T-cell (primary cell): ENCODE measurements around the gene TEX51. TPM values are rescaled to one million over a fixed set of nuclear protein-coding genes. Genes with fewer than 3 reads are reported as not detected.
A peak's percentile ranks its signal among the peaks of the same experiment; 100 is the strongest.

Source experiments
- ATAC-seq, 4 experiments: fragments of 200-7000 bp in 3 of 4; fragments of 150-1000 bp in 1 of 4; cut with Tn5 transposase; replicated peaks in 1 of 4; 1 replicate in 3 of 4; 2 replicates in 1 of 4; pipeline ENCODE4 v1.10.0; 2021; ENCODE audit warnings: moderate library complexity in 3 of 4, mild to moderate bottlenecking in 2 of 4, moderate number of reproducible peaks in 1 of 4
- CTCF ChIA-PET, 2 donors: fragments of 300-600 bp; sonication (Branson Sonifier 250); formaldehyde crosslinking; loops; one replicate each; lab custom pipeline; 2022; ENCODE audit warnings: antibody characterized with exemption in 2 of 2; lab: Charles Lee
- POLR2A ChIA-PET, 2 donors: fragments of 300-600 bp; sonication (Branson Sonifier 250); formaldehyde crosslinking; loops; one replicate each; lab custom pipeline; 2022; ENCODE audit warnings: antibody characterized with exemption in 2 of 2; lab: Charles Lee
- DNase-seq, 35 experiments: peaks; one replicate each; pipeline versions ENCODE4 v3.0.0 to v3.0.0-alpha.2; 2013 to 2023
- H3K27ac ChIP-seq: one replicate; pipeline ENCODE4 v1.5.1; 2013; ENCODE audit warnings: low read length
- H3K27me3 ChIP-seq, 2 experiments: replicated peaks in 1 of 2; 1 replicate in 1 of 2; 2 replicates in 1 of 2; pipeline versions ENCODE4 v1.6.1 to v1.7.0; 2013; ENCODE audit warnings: low read length in 1 of 2, mixed read lengths in 1 of 2; ENCODE audit not compliant: control insufficient read depth in 2 of 2, insufficient read depth in 2 of 2; ENCODE audit errors: extremely low read depth in 1 of 2
- H3K36me3 ChIP-seq, 2 donors: 1 replicate in 1 of 2; 2 replicates in 1 of 2; pipeline versions ENCODE4 v1.6.1 to v1.7.0; 2013; ENCODE audit warnings: low read length in 1 of 2; ENCODE audit not compliant: control insufficient read depth in 2 of 2, insufficient read depth in 1 of 2; ENCODE audit errors: extremely low read depth in 1 of 2
- H3K4me1 ChIP-seq, 2 experiments: 1 replicate in 1 of 2; 2 replicates in 1 of 2; pipeline versions ENCODE4 v1.6.1 to v1.7.0; 2013; ENCODE audit warnings: low read length in 2 of 2, mixed read lengths in 1 of 2; ENCODE audit not compliant: insufficient read depth in 2 of 2, control insufficient read depth in 1 of 2; ENCODE audit errors: extremely low read depth in 1 of 2
- H3K4me3 ChIP-seq, 2 donors: 1 replicate in 1 of 2; 2 replicates in 1 of 2; pipeline versions ENCODE4 v1.5.1 to v1.7.0; 2013; ENCODE audit warnings: mild to moderate bottlenecking in 2 of 2, low read length in 1 of 2, moderate library complexity in 1 of 2; ENCODE audit not compliant: control insufficient read depth in 1 of 2; ENCODE audit errors: extremely low read depth in 1 of 2
- H3K9me3 ChIP-seq: 2 replicates; pipeline ENCODE4 v1.7.0; 2013
- H3K27ac Mint-ChIP-seq, 2 donors: one replicate each; pipeline ENCODE4 v1.8.0; 2020 to 2021; ENCODE audit warnings: mild to moderate bottlenecking in 2 of 2, mixed read lengths in 2 of 2
- H3K27me3 Mint-ChIP-seq, 2 donors: one replicate each; pipeline ENCODE4 v1.8.0; 2021 to 2022; ENCODE audit warnings: mixed read lengths in 2 of 2
- H3K36me3 Mint-ChIP-seq: one replicate; pipeline ENCODE4 v1.8.0; 2021; ENCODE audit warnings: mixed read lengths
- H3K4me1 Mint-ChIP-seq, 3 donors: one replicate each; pipeline ENCODE4 v1.8.0; 2020 to 2022; ENCODE audit warnings: mixed read lengths in 3 of 3, mild to moderate bottlenecking in 1 of 3
- H3K4me3 Mint-ChIP-seq, 3 donors: one replicate each; pipeline ENCODE4 v1.8.0; 2020 to 2022; ENCODE audit warnings: mild to moderate bottlenecking in 3 of 3, mixed read lengths in 3 of 3, moderate library complexity in 3 of 3
- H3K9me3 Mint-ChIP-seq, 3 donors: one replicate each; pipeline ENCODE4 v1.8.0; 2020 to 2022; ENCODE audit warnings: mixed read lengths in 3 of 3
- WGBS: methylation state at CpG from one replicate; pipeline ENCODE4 v1.1.5; 2013; ENCODE audit warnings: missing lambda C conversion rate; ENCODE audit not compliant: insufficient coverage; 5-methylcytosine and 5-hydroxymethylcytosine counted together
- total RNA-seq, 35 experiments: library from RNA in 6 of 35; stranded (reverse) in 6 of 35; fragments of 120-200 nt in 1 of 35; gene quantifications; one replicate each; pipeline versions ENCODE4 v1.2.1 to v1.2.4 and lab custom pipeline; 2013 to 2026

Gene TEX51
- total RNA-seq, 5 donors from 2014 or later (not counting 1 experiment from before 2014, with no cell fraction given), result not detected

GRCh38 chr2:126935774-126936173 is 37.1 kb downstream of the TEX51 start:
- no peak overlapping the region for H3K4me3 ChIP-seq
- Mint-ChIP-seq H3K27ac (no peak overlapping the region), H3K36me3 (no peaks in the 10 kb centered on the region), H3K9me3 (no peaks in the 10 kb centered on the region), H3K27me3 (peaks cover 13 to 40% of the 10 kb centered on the region in 2 donors), H3K4me1 (peaks cover 0 to 5% (median 0%) of the 10 kb centered on the region in 3 donors), H3K4me3 (no peak overlapping the region)
- ChIA-PET CTCF (no interaction called here), POLR2A (no interaction called here)
- H3K9me3 ChIP-seq, result no peaks in the 10 kb centered on the region
- peaks cover 0 to 5% of the 10 kb centered on the region in 2 experiments for H3K4me1 ChIP-seq
- H3K27ac ChIP-seq, result no peak overlapping the region
- H3K27me3 ChIP-seq, result peaks cover 0 to 45% of the 10 kb centered on the region in 2 experiments
- no peak for ATAC-seq
- no CpG with 5 or more reads among the region's 5 CpGs for WGBS
- no peaks in the 10 kb centered on the region for H3K36me3 ChIP-seq
- no peak for DNase-seq

- 78% methylated on average over 4 of the region's 4 CpGs for WGBS
- POLR2A ChIA-PET, result no interaction called here
- no peak overlapping the region for H3K27ac Mint-ChIP-seq
These were observed 37.6 kb downstream of the TEX51 start for GRCh38 chr2:126936219-126936723.

GRCh38 chr2:126940331-126940730 is 41.6 kb downstream of the TEX51 start:
- no peaks in the 10 kb centered on the region for H3K36me3 Mint-ChIP-seq
- CTCF ChIA-PET, result no interaction called here
- peaks cover 21 to 28% of the 10 kb centered on the region in 2 donors for H3K27me3 Mint-ChIP-seq

More at GRCh38 chr2:126936219-126936723, 37.6 kb downstream of the TEX51 start:
- Mint-ChIP-seq H3K36me3 (no peaks in the 10 kb centered on the region), H3K27me3 (peaks cover 13 to 40% of the 10 kb centered on the region in 2 donors), H3K4me1 (peaks cover 0 to 5% (median 0%) of the 10 kb centered on the region in 3 donors), H3K4me3 (no peak overlapping the region), H3K9me3 (no peaks in the 10 kb centered on the region)
- H3K9me3 ChIP-seq, result no peaks in the 10 kb centered on the region
- no peaks in the 10 kb centered on the region for H3K36me3 ChIP-seq
- H3K27me3 ChIP-seq, result peaks cover 0 to 40% of the 10 kb centered on the region in 2 experiments
- CTCF ChIA-PET, result no interaction called here
- peaks cover 0 to 5% of the 10 kb centered on the region in 2 experiments for H3K4me1 ChIP-seq
- no peak overlapping the region for H3K27ac ChIP-seq
- no peak overlapping the region for H3K4me3 ChIP-seq
- ATAC-seq (no peak), DNase-seq (no peak)

GRCh38 chr2:126942427-126943203 is 43.9 kb downstream of the TEX51 start:
- peaks cover 27 to 28% of the 10 kb centered on the region in 2 donors for H3K27me3 Mint-ChIP-seq
- CTCF ChIA-PET, result no interaction called here
- H3K36me3 Mint-ChIP-seq, result no peaks in the 10 kb centered on the region
- WGBS, result 58% methylated on average over 3 of the region's 5 CpGs
- no peak overlapping the region for H3K4me3 Mint-ChIP-seq
- H3K27ac ChIP-seq, result no peak overlapping the region
- H3K4me1 Mint-ChIP-seq, result no peaks in the 10 kb centered on the region
- no peak overlapping the region for H3K27ac Mint-ChIP-seq
- ATAC-seq, result no peak
- H3K4me3 ChIP-seq, result no peak overlapping the region
- DNase-seq, result no peak
- H3K9me3 ChIP-seq, result no peaks in the 10 kb centered on the region
- no peaks in the 10 kb centered on the region for H3K36me3 ChIP-seq
- peaks cover 0 to 5% (median 4%) of the 10 kb centered on the region in 3 donors for H3K9me3 Mint-ChIP-seq
- H3K27me3 ChIP-seq, result peaks cover 0 to 24% of the 10 kb centered on the region in 2 experiments
- POLR2A ChIA-PET, result no interaction called here
- no peaks in the 10 kb centered on the region for H3K4me1 ChIP-seq

More at GRCh38 chr2:126940331-126940730, 41.6 kb downstream of the TEX51 start:
- Histone ChIP-seq H3K4me1 (peaks cover 0 to 5% of the 10 kb centered on the region in 2 experiments), H3K27me3 (peaks cover 0 to 23% of the 10 kb centered on the region in 2 experiments), H3K4me3 (no peak overlapping the region), H3K36me3 (no peaks in the 10 kb centered on the region), H3K9me3 (no peaks in the 10 kb centered on the region), H3K27ac (no peak overlapping the region)
- ATAC-seq (no peak), DNase-seq (no peak)
- Mint-ChIP-seq H3K4me3 (no peak overlapping the region), H3K27ac (no peak overlapping the region), H3K9me3 (peaks cover 0 to 5% (median 4%) of the 10 kb centered on the region in 3 donors), H3K4me1 (peaks cover 0 to 5% (median 0%) of the 10 kb centered on the region in 3 donors)
- 89% methylated on average over 1 of the region's 4 CpGs for whole genome bisulfite sequencing
- POLR2A ChIA-PET, result no interaction called here

- CTCF ChIA-PET, result no interaction called here
- 90% methylated on average over 3 of the region's 4 CpGs for whole genome bisulfite sequencing
- H3K36me3 Mint-ChIP-seq, result no peaks in the 10 kb centered on the region
These were observed 45.1 kb downstream of the TEX51 start for GRCh38 chr2:126943612-126944348.

GRCh38 chr2:126945118-126945517 is 46.4 kb downstream of the TEX51 start:
- Histone ChIP-seq H3K4me1 (no peaks in the 10 kb centered on the region), H3K4me3 (no peak overlapping the region), H3K36me3 (no peaks in the 10 kb centered on the region), H3K27me3 (peaks cover 0 to 23% of the 10 kb centered on the region in 2 experiments), H3K9me3 (no peaks in the 10 kb centered on the region), H3K27ac (no peak overlapping the region)
- 36% methylated on average over 2 of the region's 6 CpGs for WGBS
- DNase-seq (no peak), ATAC-seq (no peak)
- H3K9me3 Mint-ChIP-seq, result peaks cover 0 to 5% (median 4%) of the 10 kb centered on the region in 3 donors
- POLR2A ChIA-PET, result no interaction called here
- no peaks in the 10 kb centered on the region for H3K36me3 Mint-ChIP-seq
- H3K27ac Mint-ChIP-seq, result no peak overlapping the region
- CTCF ChIA-PET, result no interaction called here
- H3K4me1 Mint-ChIP-seq, result no peaks in the 10 kb centered on the region
- no peak overlapping the region for H3K4me3 Mint-ChIP-seq
- H3K27me3 Mint-ChIP-seq, result peaks cover 26 to 33% of the 10 kb centered on the region in 2 donors

More at GRCh38 chr2:126943612-126944348, 45.1 kb downstream of the TEX51 start:
- no peaks in the 10 kb centered on the region for H3K4me1 Mint-ChIP-seq
- Histone ChIP-seq H3K27me3 (peaks cover 0 to 24% of the 10 kb centered on the region in 2 experiments), H3K4me1 (no peaks in the 10 kb centered on the region), H3K36me3 (no peaks in the 10 kb centered on the region), H3K4me3 (peak overlapping the region in 1 of 2 donors; percentile 18), H3K27ac (no peak overlapping the region), H3K9me3 (no peaks in the 10 kb centered on the region)
- H3K27me3 Mint-ChIP-seq, result peaks cover 28 to 29% of the 10 kb centered on the region in 2 donors
- H3K27ac Mint-ChIP-seq, result no peak overlapping the region
- DNase-seq, result no peak
- no peak overlapping the region for H3K4me3 Mint-ChIP-seq
- ATAC-seq, result no peak
- POLR2A ChIA-PET, result no interaction called here
- H3K9me3 Mint-ChIP-seq, result peaks cover 0 to 5% (median 4%) of the 10 kb centered on the region in 3 donors
